Activated CD4-positive, alpha-beta T cell treated with anti-CD3 and anti-CD28 coated beads, Interleukin-2, Interleukin-4, amounts not matched to agents 100 ng/mL and 50 ng/mL, durations not matched to agents 16 hours and 8 hours (primary cell): ENCODE measurements around the gene ST6GAL1.

Source experiments
- DNase-seq: peaks from one replicate; pipeline ENCODE4 v3.0.0-alpha.2; 2020; ENCODE audit warnings: low spot score

The ST6GAL1 gene

GRCh38 chr3:186915806-186916796 is 14.2 kb upstream of the ST6GAL1 start:
- no peak for DNase-seq

GRCh38 chr3:186917512-186918312 is 12.6 kb upstream of the ST6GAL1 start:
- no peak for DNase-seq

GRCh38 chr3:186920301-186920700 is 10.0 kb upstream of the ST6GAL1 start:
- DNase-seq, result no peak

DNA sequence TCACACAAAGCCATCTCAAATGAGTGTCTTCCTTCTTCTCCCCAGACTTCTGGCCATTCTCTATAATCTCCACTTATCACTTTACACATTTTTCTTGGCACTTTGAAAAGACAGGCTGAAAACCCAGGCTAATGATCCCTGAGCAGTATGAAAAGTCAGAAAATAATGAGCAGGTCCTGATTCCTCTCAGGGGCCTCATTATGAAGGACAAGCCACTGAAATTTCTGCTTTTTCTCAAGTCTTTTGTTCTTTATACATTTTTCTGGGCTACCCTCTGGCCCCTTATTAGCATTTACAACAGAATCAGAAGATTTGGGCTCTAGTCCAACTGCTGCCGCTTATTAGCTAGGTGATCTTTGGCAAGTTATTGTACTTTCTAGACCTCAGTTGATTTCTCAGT is 9.5 kb upstream of the ST6GAL1 start:
- no peak for DNase-seq

DNA sequence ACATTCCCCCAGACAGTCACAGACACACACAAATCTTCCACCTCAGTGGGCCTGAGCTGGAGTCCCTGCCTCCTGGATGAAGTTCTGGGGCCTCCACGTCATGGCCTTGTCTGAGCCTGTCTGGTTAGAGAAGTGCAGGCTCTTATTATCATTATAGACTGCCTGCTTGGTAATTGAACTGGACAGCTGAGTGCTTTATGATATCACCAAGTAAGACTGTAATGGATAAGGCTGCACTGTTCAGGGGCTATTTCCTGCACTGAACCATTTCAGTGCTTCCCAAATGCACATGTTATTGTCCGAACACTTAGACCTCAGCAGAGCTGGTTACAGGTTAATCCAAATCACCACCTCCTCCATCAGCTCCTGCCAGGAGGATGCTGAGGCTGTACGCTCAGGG is 8.7 kb upstream of the ST6GAL1 start:
- no peak for DNase-seq

- DNase-seq, result no peak
Observed at GRCh38 chr3:186922224-186922623, 8.1 kb upstream of the ST6GAL1 start.

- no peak for DNase-seq
Observed at GRCh38 chr3:186922790-186923189, 7.5 kb upstream of the ST6GAL1 start.

DNA sequence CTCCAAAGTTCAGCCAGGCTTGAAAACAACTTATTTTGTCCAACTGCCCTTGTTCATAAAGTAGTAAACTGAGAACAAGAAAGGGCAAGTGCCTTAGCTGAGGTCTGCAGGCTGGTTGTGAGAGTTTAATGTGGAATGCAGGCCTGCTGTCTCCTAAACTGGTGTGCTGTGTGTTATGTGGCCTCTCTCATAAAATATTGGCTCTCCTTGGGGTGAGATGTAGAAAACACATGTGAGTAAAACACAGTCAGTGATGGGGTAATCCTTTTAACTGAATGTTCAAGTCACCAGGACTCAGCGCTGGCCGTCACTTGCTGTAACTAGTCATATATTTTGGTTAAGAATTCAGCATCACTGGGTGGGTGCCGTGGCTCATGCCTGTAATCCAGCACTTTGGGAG is 7.1 kb upstream of the ST6GAL1 start:
- no peak for DNase-seq

- no peak for DNase-seq
Observed at GRCh38 chr3:186925826-186926225, 4.5 kb upstream of the ST6GAL1 start.

DNA sequence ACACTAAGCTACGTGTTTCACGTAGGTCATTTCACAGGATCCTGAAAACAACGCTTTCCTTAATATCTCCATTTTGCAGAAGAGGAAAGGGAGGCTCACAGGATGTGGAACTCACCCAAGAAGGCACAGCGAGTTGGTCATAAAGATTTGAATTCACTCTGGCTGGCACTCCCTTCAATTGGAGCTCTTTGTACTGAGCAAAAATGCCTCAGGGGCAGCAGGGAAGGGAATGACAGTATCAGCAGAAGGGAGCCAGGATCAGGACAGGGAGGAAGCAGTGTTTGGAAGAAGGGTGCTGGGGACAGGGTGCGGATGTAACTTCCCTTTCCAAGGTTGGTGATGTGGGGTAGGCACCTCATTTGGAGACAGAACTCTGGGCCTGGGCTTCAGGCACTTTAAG is 1.1 kb upstream of the ST6GAL1 start:
- DNase-seq, result no peak

GRCh38 chr3:186929685-186930084 is 641 bp upstream of the ST6GAL1 start:
- no peak for DNase-seq

DNA sequence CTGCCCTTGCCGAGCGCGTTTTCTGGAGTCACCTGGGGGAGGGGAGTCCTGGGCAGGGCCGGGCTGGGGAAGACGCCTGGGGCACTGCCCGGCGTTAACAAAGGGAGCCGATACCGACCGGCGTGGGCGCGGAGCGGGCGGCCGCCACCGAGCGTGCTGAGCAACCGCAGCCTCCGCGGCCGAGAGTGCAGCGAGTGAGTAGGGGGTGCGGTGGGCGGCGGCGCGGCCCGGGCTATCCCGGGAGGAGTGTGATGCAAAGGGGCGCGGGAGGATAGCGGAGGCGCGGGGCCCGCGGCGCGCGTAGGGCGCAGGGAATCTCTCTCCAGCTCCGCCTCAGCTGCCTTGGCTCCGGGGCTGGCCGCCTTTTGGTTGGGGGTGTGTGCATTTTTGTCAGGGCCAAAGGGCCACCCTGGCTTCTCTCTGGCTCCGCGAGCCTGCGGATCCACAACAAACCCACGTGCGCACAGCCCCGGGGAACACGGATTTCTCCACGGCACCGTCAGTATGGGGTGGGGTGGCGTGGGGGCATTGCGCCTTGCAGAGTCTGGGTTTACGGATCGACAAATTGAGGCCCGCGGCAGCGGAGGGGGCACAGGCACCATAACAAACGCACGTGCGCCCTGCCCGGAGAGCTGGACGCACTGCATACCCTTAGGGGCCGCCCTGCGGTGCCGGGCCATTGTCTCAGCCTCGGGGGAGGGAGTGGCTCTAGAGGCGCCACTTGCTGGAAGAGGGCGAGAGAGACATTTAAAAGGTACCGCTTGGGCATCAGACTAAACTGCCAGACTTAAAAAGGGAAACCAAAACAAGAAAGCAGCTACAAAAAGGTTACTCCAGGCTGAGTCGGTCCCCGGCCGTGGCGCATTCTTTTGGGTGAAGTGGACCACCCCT is 560 bp downstream of the ST6GAL1 start:
- peak; percentile 79 for DNase-seq

GRCh38 chr3:186931532-186932280 is 1.4 kb downstream of the ST6GAL1 start:
- DNase-seq, result peak; percentile 84

DNA sequence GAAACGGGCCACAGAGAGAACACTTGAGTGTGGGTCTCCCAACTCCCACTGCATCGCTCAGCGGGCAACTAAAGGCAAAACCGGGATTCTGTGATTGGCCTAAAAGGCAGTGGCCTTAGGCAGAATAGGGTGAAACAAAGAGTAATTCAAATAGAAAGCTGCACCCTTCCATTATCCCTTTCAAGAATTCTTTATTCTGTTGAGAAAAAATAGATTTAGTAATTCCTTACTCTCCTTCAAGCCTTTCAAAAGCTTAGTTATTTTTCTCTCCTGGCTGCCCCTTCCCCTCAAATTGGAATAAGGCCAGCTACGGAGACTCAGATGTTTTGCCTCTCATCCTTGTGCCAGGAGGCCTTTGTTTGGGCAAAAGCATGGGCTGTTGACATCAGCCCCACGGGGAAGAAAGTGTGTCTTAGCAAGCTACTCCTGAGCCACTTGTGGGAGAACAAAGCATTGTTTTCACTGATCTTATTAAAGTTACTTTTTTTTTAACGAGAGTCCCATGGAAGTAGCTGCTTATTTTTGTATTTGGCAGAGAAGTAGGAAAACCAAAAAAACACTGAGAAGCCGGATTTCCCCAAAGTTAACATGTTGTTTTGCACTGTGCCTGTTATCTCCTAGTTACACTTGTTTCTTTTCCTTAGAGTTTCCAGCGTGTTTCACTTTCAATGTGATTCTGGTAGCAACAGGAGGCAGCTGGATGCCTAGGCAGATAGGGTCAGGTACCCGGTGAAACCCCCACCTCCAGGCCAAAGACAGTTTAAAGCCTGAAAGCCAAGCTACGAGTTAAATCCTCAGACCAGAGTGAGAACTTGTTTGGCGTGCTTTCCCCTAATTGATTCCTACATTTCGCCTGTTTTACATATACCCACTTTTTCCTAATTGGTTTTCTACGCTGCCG is 2.2 kb downstream of the ST6GAL1 start:
- DNase-seq, result no peak

DNA sequence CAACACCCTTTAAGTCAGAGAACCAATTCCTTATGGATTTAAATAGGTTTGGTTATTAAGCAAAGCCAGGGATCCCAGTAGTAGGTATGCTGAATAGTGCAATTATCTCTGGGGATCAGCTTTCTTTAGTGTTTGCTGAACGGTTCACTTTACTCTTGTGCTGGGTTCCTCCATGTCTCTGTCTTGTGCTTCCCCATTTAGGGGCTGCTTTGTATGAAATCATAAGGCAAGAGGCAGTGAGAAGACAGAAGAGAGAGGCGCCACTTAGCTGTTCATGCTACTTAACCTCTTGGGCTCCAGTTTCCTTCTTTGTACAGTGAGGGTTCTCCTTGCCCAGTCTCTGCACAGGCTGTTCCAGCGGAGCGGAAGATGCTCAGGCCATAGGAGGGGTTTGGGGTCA is 3.5 kb downstream of the ST6GAL1 start:
- DNase-seq, result no peak

- DNase-seq, result no peak
Observed at GRCh38 chr3:186935133-186935532, 4.8 kb downstream of the ST6GAL1 start.

DNA sequence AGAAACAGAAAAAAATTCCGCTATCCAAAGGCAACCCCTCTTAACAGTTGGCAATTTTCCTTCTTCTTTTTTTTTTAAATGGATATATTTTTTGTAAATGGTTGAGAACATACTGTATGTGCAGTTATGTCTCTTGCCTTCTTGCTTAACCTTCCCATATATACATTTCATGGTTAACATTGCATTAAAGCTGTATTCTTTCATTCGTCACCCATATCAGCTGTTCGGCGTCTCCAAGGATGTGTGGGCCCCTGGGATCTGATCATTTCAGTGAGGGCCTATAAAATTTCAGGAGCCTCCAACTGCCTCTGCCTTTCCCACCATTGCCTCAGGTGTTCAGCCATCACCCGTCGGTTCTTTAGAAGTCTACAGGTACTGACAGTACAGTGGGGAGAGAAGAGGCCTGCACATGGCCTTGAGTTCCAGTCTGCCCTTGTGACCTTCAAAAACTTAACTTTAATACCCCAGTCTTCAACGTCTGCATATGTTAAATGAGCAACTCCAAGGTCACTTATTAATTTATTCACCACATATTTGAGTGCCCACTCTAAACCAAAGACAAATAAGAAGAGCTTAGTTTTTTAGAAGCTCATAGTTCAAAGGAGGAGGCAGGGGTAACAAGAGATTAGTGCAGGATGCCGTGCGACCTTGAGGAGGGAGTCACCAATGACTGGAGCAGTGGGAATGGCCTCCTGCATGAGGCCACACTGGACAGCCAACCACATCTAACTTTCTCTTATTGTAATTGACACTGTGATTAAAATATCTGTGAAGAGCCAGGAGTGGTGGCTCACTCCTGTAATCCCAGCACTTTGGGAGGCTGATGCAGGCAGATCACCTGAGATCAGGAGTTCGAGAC is 6.9 kb downstream of the ST6GAL1 start:
- no peak for DNase-seq

- DNase-seq, result no peak
Observed at GRCh38 chr3:186938716-186939115, 8.4 kb downstream of the ST6GAL1 start.

DNA sequence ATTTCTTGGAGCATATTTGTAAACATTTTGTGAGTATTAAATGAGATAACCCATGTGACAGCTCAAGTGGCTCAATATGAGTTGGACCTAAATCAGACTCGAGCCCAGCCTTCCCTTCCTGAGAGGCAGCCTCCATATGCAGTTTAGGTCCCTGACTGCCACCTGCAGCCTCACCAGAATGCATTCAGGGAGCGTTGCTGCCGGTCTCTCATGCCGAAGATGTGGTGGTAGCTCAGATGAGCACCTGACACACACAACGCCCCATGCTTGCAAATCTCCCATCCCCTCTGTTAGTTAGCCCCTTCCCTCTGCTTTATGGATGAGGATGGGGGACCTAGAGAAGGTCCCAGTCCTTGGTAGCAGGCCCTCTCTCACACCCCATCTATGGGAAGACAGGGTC is 9.2 kb downstream of the ST6GAL1 start:
- DNase-seq, result no peak
